Right lobe of liver (tissue), 6 donors: Measurements from ENCODE around the gene CUX1. TPM values are rescaled to one million over a fixed set of nuclear protein-coding genes. Genes with fewer than 3 reads are reported as not detected.

ENCODE experiments used
- ATAC-seq, 4 donors: fragments of 200-7000 bp; cut with Tn5 transposase; one replicate each; pipeline ENCODE4 v1.9.1; 2020; ENCODE audit warnings: mild to moderate bottlenecking in 4 of 4, moderate library complexity in 4 of 4
- DNase-seq, 3 donors: peaks; one replicate each; pipeline ENCODE4 v3.0.0-alpha.2; 2020
- H3K27ac ChIP-seq, 3 donors: fragments of 200-600 bp; one replicate each; pipeline ENCODE4 v1.8.0; 2022
- H3K27me3 ChIP-seq, 2 donors: fragments of 200-600 bp; one replicate each; pipeline ENCODE4 v1.8.0; 2022
- H3K36me3 ChIP-seq, 4 donors: fragments of 200-600 bp; sonication (generic) in 1 of 4; one replicate each; pipeline versions ENCODE4 v1.5.1 to v1.8.0; 2017 to 2022; ENCODE audit warnings: control low read depth in 1 of 4
- H3K4me1 ChIP-seq, 4 donors: fragments of 200-600 bp; sonication (generic) in 1 of 4; one replicate each; pipeline versions ENCODE4 v1.5.1 to v1.8.0; 2017 to 2022; ENCODE audit warnings: control low read depth in 1 of 4
- H3K4me3 ChIP-seq, 3 donors: fragments of 200-600 bp; one replicate each; pipeline ENCODE4 v1.8.0; 2022
- H3K9me3 ChIP-seq, 4 donors: fragments of 200-600 bp; sonication (generic) in 1 of 4; one replicate each; pipeline versions ENCODE4 v1.5.1 to v1.8.0; 2017 to 2022; ENCODE audit warnings: control low read depth in 1 of 4
- CTCF ChIP-seq, 4 donors: fragments of 200-600 bp in 3 of 4; fragments of 450-650 bp in 1 of 4; IDR thresholded peaks; one replicate each; pipeline versions ENCODE4 v1.5.1 to v1.8.0; 2016 to 2022; ENCODE audit warnings: antibody characterized with exemption in 4 of 4, mild to moderate bottlenecking in 2 of 4
- POLR2A ChIP-seq: fragments of 450-650 bp; IDR thresholded peaks from one replicate; pipeline ENCODE4 v1.6.1; 2017; ENCODE audit warnings: antibody characterized with exemption, mild to moderate bottlenecking
- WGBS: methylation state at CpG from one replicate; pipeline ENCODE4 v1.1.6; 2018; ENCODE audit warnings: low coverage, low lambda C conversion rate; ENCODE audit not compliant: insufficient coverage; ENCODE audit errors: missing lambda C conversion rate; 5-methylcytosine and 5-hydroxymethylcytosine counted together
- intact Hi-C, 2 donors: fragments of 100-400 bp; cut with DNase I; formaldehyde crosslinking; loops; one replicate each; pipeline versions ENCODE4 v1.11.2 to v1.14.1; 2022
- total RNA-seq, 6 experiments: library from RNA; depleted of rRNA in 2 of 6; stranded (reverse); fragments of >200 nt in 2 of 6; fragmentation: NEBNext Ultra II Directional in 3 of 6; extraction: Animal tissue kit (Norgen Biotek cat#: 25700) in 3 of 6; gene quantifications; one replicate each; pipeline versions ENCODE4 v1.1.0 to v1.2.4, GENCODE V29; 2016 to 2023
- donor health status: DM: no; HTN: yes; CAD: no.
- donor health status: DM: no; HTN: no; CAD: no.
- donor health status: DM: no; HTN: no; CAD: no.
- donor health status: DM: no; HTN: yes; CAD: no.
- donor health status: DM: no; HTN: yes; CAD: no.

Gene CUX1
- total RNA-seq, 6 experiments from 2014 or later: 34.3 to 53.1 (median 40.6) TPM

- DNase-seq: no peak
- Histone ChIP-seq H3K4me3 (no peak overlapping the region), H3K36me3 (no peaks in the 10 kb centered on the region), H3K27me3 (no peaks in the 10 kb centered on the region), H3K27ac (no peak overlapping the region), H3K4me1 (peaks cover 0 to 43% (median 18%) of the 10 kb centered on the region in 4 donors), H3K9me3 (no peaks in the 10 kb centered on the region)
- intact Hi-C loops: no loop called here
- TF ChIP-seq CTCF (IDR thresholded peaks at IDR 0.05) (no peak), POLR2A (no peak)
- no peak for ATAC-seq
- no CpG with 5 or more reads among the region's 10 CpGs for WGBS
These were observed 127.2 kb downstream of the CUX1 start for GRCh38 chr7:101944611-101945010.

- peaks cover 0 to 43% (median 18%) of the 10 kb centered on the region in 4 donors for H3K4me1 ChIP-seq
These were observed 127.8 kb downstream of the CUX1 start for GRCh38 chr7:101945034-101945758.

GRCh38 chr7:101947899-101948298, 130.5 kb downstream of the CUX1 start:
- 31% methylated on average over 10 of the region's 10 CpGs for WGBS
- ATAC-seq: peak; percentile 57 to 72 (median 62)
- DNase-seq: peak; percentile 70 to 83 (median 80)
- H3K27me3 ChIP-seq: no peaks in the 10 kb centered on the region
- no peaks in the 10 kb centered on the region for H3K9me3 ChIP-seq
- no peaks in the 10 kb centered on the region for H3K36me3 ChIP-seq
- H3K27ac ChIP-seq: peak overlapping the region in 1 of 3 donors; percentile 34
- H3K4me1 ChIP-seq: peaks cover 0 to 31% (median 14%) of the 10 kb centered on the region in 4 donors
- intact Hi-C loops: no loop called here
- TF ChIP-seq CTCF (IDR thresholded peaks at IDR 0.05): no peak
- no peak for TF ChIP-seq POLR2A
- H3K4me3 ChIP-seq: no peak overlapping the region

More at GRCh38 chr7:101945034-101945758, 127.8 kb downstream of the CUX1 start:
- Histone ChIP-seq H3K9me3 (no peaks in the 10 kb centered on the region), H3K36me3 (no peaks in the 10 kb centered on the region), H3K4me3 (no peak overlapping the region), H3K27me3 (no peaks in the 10 kb centered on the region), H3K27ac (no peak overlapping the region)
- intact Hi-C loops: no loop called here
- DNase-seq (peak in 2 of 3 donors; percentile 40 to 79), ATAC-seq (peak; percentile 20 to 66 (median 58))
- 66% methylated on average over 11 of the region's 15 CpGs for WGBS
- TF ChIP-seq POLR2A (no peak), CTCF (IDR thresholded peaks at IDR 0.05) (no peak)

GRCh38 chr7:101948650-101949049, 131.2 kb downstream of the CUX1 start:
- DNase-seq: no peak
- H3K4me3 ChIP-seq: no peak overlapping the region
- ATAC-seq: no peak
- WGBS: 85% methylated on average over 2 of the region's 4 CpGs
- no peaks in the 10 kb centered on the region for H3K9me3 ChIP-seq
- peaks cover 0 to 32% (median 16%) of the 10 kb centered on the region in 4 donors for H3K4me1 ChIP-seq
- no peaks in the 10 kb centered on the region for H3K27me3 ChIP-seq
- no peak for TF ChIP-seq POLR2A
- TF ChIP-seq CTCF (IDR thresholded peaks at IDR 0.05): no peak
- no peaks in the 10 kb centered on the region for H3K36me3 ChIP-seq
- intact Hi-C loops: no loop called here
- no peak overlapping the region for H3K27ac ChIP-seq
